HL-60 (cell line): ENCODE data around the gene RIOK3.

ENCODE experiments used
- DNase-seq, 2 experiments: peaks; one replicate each; pipeline ENCODE4 v3.0.0-alpha.2; 2010 to 2020; ENCODE audit warnings: low read depth in 1 of 2, low spot score in 1 of 2
- H3K27ac ChIP-seq: fragments of 250-450 bp; sonication (Bioruptor Pico); replicated peaks from 2 replicates; pipeline ENCODE4 v1.5.1; 2020; ENCODE audit warnings: mild to moderate bottlenecking, moderate library complexity
- H3K27me3 ChIP-seq: fragments of 250-450 bp; sonication (Bioruptor Pico); 2 replicates; pipeline ENCODE4 v1.5.1; 2021; ENCODE audit warnings: mild to moderate bottlenecking, moderate library complexity; ENCODE audit not compliant: insufficient read depth, poor library complexity, severe bottlenecking
- H3K4me3 ChIP-seq: replicated peaks from 2 replicates; pipeline ENCODE4 v1.5.1; 2011; ENCODE audit warnings: mild to moderate bottlenecking, control low read depth, low read length; ENCODE audit not compliant: insufficient read depth
- CTCF ChIP-seq: IDR thresholded peaks from one replicate; pipeline ENCODE4 v1.5.1; 2011; ENCODE audit warnings: low read length, control low read depth, inconsistent platforms; ENCODE audit not compliant: insufficient read depth
- GABPA ChIP-seq: IDR thresholded peaks from 2 replicates; pipeline ENCODE4 v1.6.1; 2012; ENCODE audit warnings: low read depth
- POLR2AphosphoS5 ChIP-seq: IDR thresholded peaks from 2 replicates; pipeline ENCODE4 v1.6.1; 2012; ENCODE audit warnings: low read depth
- REST ChIP-seq: IDR thresholded peaks from 2 replicates; pipeline ENCODE4 v1.6.1; 2012; ENCODE audit warnings: low read depth; ENCODE audit not compliant: insufficient replicate concordance
- SPI1 ChIP-seq: IDR thresholded peaks from 2 replicates; pipeline ENCODE4 v1.6.1; 2012; ENCODE audit warnings: low read depth, mild to moderate bottlenecking, borderline replicate concordance

RIOK3 gene

GRCh38 chr18:23456835-23457234 is 3.7 kb downstream of the RIOK3 start:
- TF ChIP-seq SPI1 (no peak), GABPA (no peak), REST (no peak), CTCF (no peak), POLR2AphosphoS5 (no peak)
- no peak overlapping the region for H3K4me3 ChIP-seq
- H3K27me3 ChIP-seq: no peaks in the 10 kb centered on the region
- no peak for DNase-seq
- H3K27ac ChIP-seq: no peak overlapping the region

- no peak overlapping the region for H3K4me3 ChIP-seq
- no peak overlapping the region for H3K27ac ChIP-seq
- no peaks in the 10 kb centered on the region for H3K27me3 ChIP-seq
- no peak for TF ChIP-seq SPI1
- TF ChIP-seq CTCF: no peak
- no peak for TF ChIP-seq GABPA
- no peak for TF ChIP-seq REST
- no peak for TF ChIP-seq POLR2AphosphoS5
- DNase-seq: no peak
Measured at GRCh38 chr18:23458830-23459529, 5.9 kb downstream of the RIOK3 start.

- no peaks in the 10 kb centered on the region for H3K27me3 ChIP-seq
- H3K4me3 ChIP-seq: no peak overlapping the region
- no peak overlapping the region for H3K27ac ChIP-seq
- no peak for DNase-seq
- TF ChIP-seq POLR2AphosphoS5 (no peak), REST (no peak), GABPA (no peak), SPI1 (no peak), CTCF (no peak)
Measured at GRCh38 chr18:23459530-23459921, 6.4 kb downstream of the RIOK3 start.
